Neural progenitor cell (in vitro differentiated cells): Measurements from ENCODE around the gene NDST1. TPM values are rescaled to one million over a fixed set of nuclear protein-coding genes. Genes with fewer than 3 reads are reported as not detected.

Source experiments
- DNase-seq: peaks from one replicate; pipeline ENCODE4 v3.0.0-alpha.2; 2016; ENCODE audit warnings: low spot score
- H2AFZ ChIP-seq: fragments of 200-600 bp; sonication (generic); replicated peaks from 2 replicates; pipeline ENCODE4 v1.6.1; 2016; ENCODE audit warnings: antibody characterized with exemption
- H3F3A ChIP-seq: fragments of 200-600 bp; sonication (generic); 2 replicates; pipeline ENCODE4 v1.6.1; 2016; ENCODE audit warnings: antibody characterized with exemption, low read depth
- H3K27ac ChIP-seq: fragments of 200-600 bp; sonication (generic); 2 replicates; pipeline ENCODE4 v1.5.1; 2016; ENCODE audit warnings: mild to moderate bottlenecking
- H3K27me3 ChIP-seq: fragments of 200-600 bp; sonication (generic); 2 replicates; pipeline ENCODE4 v1.6.1; 2016; ENCODE audit warnings: mild to moderate bottlenecking, moderate library complexity
- H3K36me3 ChIP-seq: fragments of 200-600 bp; sonication (generic); 2 replicates; pipeline ENCODE4 v1.5.1; 2016
- H3K4me1 ChIP-seq: fragments of 200-600 bp; sonication (generic); 2 replicates; pipeline ENCODE4 v1.6.1; 2016; ENCODE audit warnings: mixed run types
- H3K4me2 ChIP-seq: fragments of 200-600 bp; sonication (generic); 2 replicates; pipeline ENCODE4 v1.6.1; 2016
- H3K4me3 ChIP-seq: fragments of 200-600 bp; sonication (generic); 2 replicates; pipeline ENCODE4 v1.5.1; 2016
- H3K79me2 ChIP-seq: fragments of 200-600 bp; sonication (generic); 2 replicates; pipeline ENCODE4 v1.6.1; 2016; ENCODE audit warnings: low read depth
- H3K9ac ChIP-seq: fragments of 200-600 bp; sonication (generic); 2 replicates; pipeline ENCODE4 v1.6.1; 2016
- H3K9me3 ChIP-seq: fragments of 200-600 bp; sonication (generic); 2 replicates; pipeline ENCODE4 v1.5.1; 2016; ENCODE audit warnings: low read depth
- H4K20me1 ChIP-seq: fragments of 200-600 bp; sonication (generic); 2 replicates; pipeline ENCODE4 v1.6.1; 2016; ENCODE audit warnings: low read depth
- H3K27ac Mint-ChIP-seq: 3 replicates; pipeline ENCODE4 v1.8.0; 2021; ENCODE audit warnings: mixed read lengths
- H3K27me3 Mint-ChIP-seq: 2 replicates; pipeline ENCODE4 v1.8.0; 2022; ENCODE audit warnings: low read depth, mild to moderate bottlenecking, inconsistent platforms, moderate library complexity, mixed read lengths; ENCODE audit not compliant: insufficient read depth
- H3K36me3 Mint-ChIP-seq: 3 replicates; pipeline ENCODE4 v1.8.0; 2021; ENCODE audit warnings: mixed read lengths
- H3K4me1 Mint-ChIP-seq: 3 replicates; pipeline ENCODE4 v1.8.0; 2021; ENCODE audit warnings: mixed read lengths
- H3K4me3 Mint-ChIP-seq: 3 replicates; pipeline ENCODE4 v1.8.0; 2021; ENCODE audit warnings: mild to moderate bottlenecking, moderate library complexity, mixed read lengths
- H3K9me3 Mint-ChIP-seq: 3 replicates; pipeline ENCODE4 v1.8.0; 2020; ENCODE audit warnings: mixed read lengths
- EZH2 ChIP-seq: fragments of 200-600 bp; sonication (generic); IDR thresholded peaks from 2 replicates; pipeline ENCODE4 v1.6.1; 2017; ENCODE audit warnings: antibody characterized with exemption, mild to moderate bottlenecking, moderate library complexity
- EZH2phosphoT487 ChIP-seq: fragments of 200-600 bp; sonication (generic); IDR thresholded peaks from 2 replicates; pipeline ENCODE4 v1.6.1; 2017; ENCODE audit warnings: antibody characterized with exemption
- total RNA-seq: library from RNA; depleted of rRNA; stranded (reverse); fragments of >200 nt; gene quantifications from 2 replicates; pipeline ENCODE4 v1.2.3, GENCODE V29; 2015; ENCODE audit warnings: low replicate concordance
- TF ChIP-seq, protein P1 (sequence below): fragments of 200-600 bp; sonication (generic); IDR thresholded peaks from 2 replicates; pipeline ENCODE4 v1.5.1; 2017; ENCODE audit warnings: antibody characterized with exemption, mild to moderate bottlenecking

The NDST1 gene
- total RNA-seq, 1 donor from 2014 or later: 22.9 TPM

DNA sequence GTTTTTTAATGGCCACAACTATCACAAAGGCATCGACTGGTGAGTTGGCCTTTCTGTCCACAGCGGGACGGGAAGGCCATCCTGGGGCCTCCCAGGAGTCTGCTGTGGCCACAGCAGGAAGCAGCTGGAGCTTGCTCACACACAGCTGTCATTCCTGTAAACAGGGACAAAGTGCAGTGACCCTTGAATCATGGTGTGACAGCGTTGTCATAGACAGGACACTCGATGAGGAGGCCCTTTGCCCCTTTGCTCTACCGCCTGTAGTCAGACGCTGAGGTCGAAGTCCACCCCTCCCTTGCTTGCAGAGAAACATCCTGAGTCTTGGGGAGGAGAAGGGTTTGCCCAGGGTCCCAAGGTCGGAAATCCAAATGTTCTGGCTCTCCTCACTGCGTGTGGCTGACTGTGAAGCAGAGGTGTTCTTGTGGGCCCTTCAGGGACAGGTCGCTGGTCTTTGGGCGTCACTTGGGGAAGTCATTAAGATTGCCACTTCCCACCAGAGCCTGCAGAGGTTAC is 35.1 kb downstream of the NDST1 start:
- no peak for DNase-seq
- peaks cover 20% of the 10 kb centered on the region for H3K36me3 Mint-ChIP-seq

GRCh38 chr5:150544611-150545219 is 36.8 kb downstream of the NDST1 start:
- H3K9ac ChIP-seq: no peak overlapping the region
- no peaks in the 10 kb centered on the region for H3K79me2 ChIP-seq
- H3K36me3 ChIP-seq: no peaks in the 10 kb centered on the region
- H3K4me1 ChIP-seq: no peaks in the 10 kb centered on the region
- DNase-seq: peak; percentile 91
- H3K27ac ChIP-seq: no peak overlapping the region
- H3K27me3 ChIP-seq: no peaks in the 10 kb centered on the region
- H3F3A ChIP-seq: no peaks in the 10 kb centered on the region
- Mint-ChIP-seq H3K4me3 (no peak overlapping the region), H3K27ac (no peak overlapping the region), H3K4me1 (no peaks in the 10 kb centered on the region), H3K9me3 (no peaks in the 10 kb centered on the region), H3K27me3 (peaks cover 7% of the 10 kb centered on the region), H3K36me3 (peaks cover 22% of the 10 kb centered on the region)
- no peak overlapping the region for H3K4me2 ChIP-seq
- H2AFZ ChIP-seq: no peak overlapping the region
- TF ChIP-seq EZH2 (no peak), EZH2phosphoT487 (no peak)
- TF ChIP-seq, protein P1, sequence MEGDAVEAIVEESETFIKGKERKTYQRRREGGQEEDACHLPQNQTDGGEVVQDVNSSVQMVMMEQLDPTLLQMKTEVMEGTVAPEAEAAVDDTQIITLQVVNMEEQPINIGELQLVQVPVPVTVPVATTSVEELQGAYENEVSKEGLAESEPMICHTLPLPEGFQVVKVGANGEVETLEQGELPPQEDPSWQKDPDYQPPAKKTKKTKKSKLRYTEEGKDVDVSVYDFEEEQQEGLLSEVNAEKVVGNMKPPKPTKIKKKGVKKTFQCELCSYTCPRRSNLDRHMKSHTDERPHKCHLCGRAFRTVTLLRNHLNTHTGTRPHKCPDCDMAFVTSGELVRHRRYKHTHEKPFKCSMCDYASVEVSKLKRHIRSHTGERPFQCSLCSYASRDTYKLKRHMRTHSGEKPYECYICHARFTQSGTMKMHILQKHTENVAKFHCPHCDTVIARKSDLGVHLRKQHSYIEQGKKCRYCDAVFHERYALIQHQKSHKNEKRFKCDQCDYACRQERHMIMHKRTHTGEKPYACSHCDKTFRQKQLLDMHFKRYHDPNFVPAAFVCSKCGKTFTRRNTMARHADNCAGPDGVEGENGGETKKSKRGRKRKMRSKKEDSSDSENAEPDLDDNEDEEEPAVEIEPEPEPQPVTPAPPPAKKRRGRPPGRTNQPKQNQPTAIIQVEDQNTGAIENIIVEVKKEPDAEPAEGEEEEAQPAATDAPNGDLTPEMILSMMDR: peak; percentile 93
- H3K4me3 ChIP-seq: no peak overlapping the region
- H3K9me3 ChIP-seq: no peaks in the 10 kb centered on the region
- H4K20me1 ChIP-seq: no peaks in the 10 kb centered on the region

More for the DNA sequence above, 35.1 kb downstream of the NDST1 start:
- Histone ChIP-seq H3K79me2 (no peaks in the 10 kb centered on the region), H3K27ac (no peak overlapping the region), H3K4me3 (no peak overlapping the region), H3F3A (no peaks in the 10 kb centered on the region), H3K4me2 (no peak overlapping the region), H3K27me3 (no peaks in the 10 kb centered on the region), H3K9me3 (no peaks in the 10 kb centered on the region), H2AFZ (no peak overlapping the region), H3K36me3 (no peaks in the 10 kb centered on the region), H3K4me1 (no peaks in the 10 kb centered on the region), H3K9ac (no peak overlapping the region), H4K20me1 (no peaks in the 10 kb centered on the region)
- no peak overlapping the region for H3K4me3 Mint-ChIP-seq
- no peaks in the 10 kb centered on the region for H3K9me3 Mint-ChIP-seq
- H3K27ac Mint-ChIP-seq: peak overlapping the region; percentile 58
- no peak for TF ChIP-seq EZH2
- no peak for TF ChIP-seq EZH2phosphoT487
- TF ChIP-seq, protein P1: no peak
- H3K27me3 Mint-ChIP-seq: peaks cover 2% of the 10 kb centered on the region
- H3K4me1 Mint-ChIP-seq: no peaks in the 10 kb centered on the region

DNA sequence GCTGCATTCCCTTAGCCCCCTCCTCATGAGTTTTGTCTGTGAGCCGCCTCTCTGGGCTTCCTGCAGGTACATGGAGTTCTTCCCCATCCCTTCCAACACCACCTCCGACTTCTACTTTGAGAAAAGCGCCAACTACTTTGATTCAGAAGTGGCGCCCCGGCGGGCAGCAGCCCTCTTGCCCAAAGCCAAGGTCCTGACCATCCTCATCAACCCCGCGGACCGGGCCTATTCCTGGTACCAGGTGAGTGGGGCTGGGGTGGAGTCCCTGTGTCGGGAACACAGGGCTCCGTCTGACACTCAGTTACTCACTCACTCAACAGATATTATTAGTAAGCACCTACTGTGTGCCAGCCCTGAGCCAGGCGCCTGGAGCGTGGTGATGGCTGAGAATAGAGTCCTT is 37.3 kb downstream of the NDST1 start:
- TF ChIP-seq EZH2phosphoT487: no peak
- no peak for TF ChIP-seq EZH2
- TF ChIP-seq, protein P1: no peak
- Mint-ChIP-seq H3K36me3 (peaks cover 21% of the 10 kb centered on the region), H3K9me3 (no peaks in the 10 kb centered on the region), H3K4me1 (no peaks in the 10 kb centered on the region), H3K27me3 (peaks cover 7% of the 10 kb centered on the region), H3K4me3 (no peak overlapping the region), H3K27ac (no peak overlapping the region)
- Histone ChIP-seq H3K9me3 (no peaks in the 10 kb centered on the region), H3K4me1 (no peaks in the 10 kb centered on the region), H3K36me3 (no peaks in the 10 kb centered on the region), H2AFZ (no peak overlapping the region), H3K4me3 (no peak overlapping the region), H3K79me2 (no peaks in the 10 kb centered on the region), H3K27ac (no peak overlapping the region), H3F3A (no peaks in the 10 kb centered on the region), H3K9ac (no peak overlapping the region), H3K27me3 (no peaks in the 10 kb centered on the region), H3K4me2 (no peak overlapping the region), H4K20me1 (no peaks in the 10 kb centered on the region)
- DNase-seq: no peak
